ENCODE measurements around the gene TUBB2B.

GRCh38 chr6:3244003-3244831 is 16.8 kb upstream of the TUBB2B start:
- TF ChIP-seq ZNF274 (IDR thresholded peaks at IDR 0.05; ENCODE audit: low read depth, low read length): no peak
- TF ChIP-seq YY1 (IDR thresholded peaks at IDR 0.05; ENCODE audit: insufficient read depth, insufficient read length): no peak
- TF ChIP-seq SUZ12 (IDR thresholded peaks at IDR 0.05; ENCODE audit: extremely low read depth, insufficient read depth, insufficient read length): no peak

Data from NT2/D1 (cell line).